Smooth muscle cell (in vitro differentiated cells): ENCODE results near the gene VEGFD. TPM values are rescaled to one million over a fixed set of nuclear protein-coding genes. Genes with fewer than 3 reads are reported as not detected.

Experiments
- DNase-seq: peaks from one replicate; lab custom pipeline; 2025; ENCODE audit not compliant: unreplicated experiment; lab: John Stamatoyannopoulos, UW
- H2AFZ ChIP-seq: fragments of 200-600 bp; sonication (generic); 2 replicates; pipeline ENCODE4 v1.6.0; 2016; ENCODE audit warnings: antibody characterized with exemption, low read depth, mild to moderate bottlenecking
- H3F3A ChIP-seq: fragments of 200-600 bp; sonication (generic); 2 replicates; pipeline ENCODE4 v1.6.0; 2017; ENCODE audit warnings: antibody characterized with exemption, low read depth
- H3K27ac ChIP-seq: fragments of 200-600 bp; sonication (generic); 2 replicates; pipeline ENCODE4 v1.5.1; 2016; ENCODE audit warnings: low read depth, mild to moderate bottlenecking
- H3K27me3 ChIP-seq: fragments of 200-600 bp; sonication (generic); 2 replicates; pipeline ENCODE4 v1.6.1; 2016; ENCODE audit warnings: low read depth, mild to moderate bottlenecking
- H3K36me3 ChIP-seq: fragments of 200-600 bp; sonication (generic); 2 replicates; pipeline ENCODE4 v1.5.1; 2016; ENCODE audit warnings: low read depth
- H3K4me1 ChIP-seq: fragments of 200-600 bp; sonication (generic); 2 replicates; pipeline ENCODE4 v1.5.1; 2016; ENCODE audit warnings: low read depth
- H3K4me2 ChIP-seq: fragments of 200-600 bp; sonication (generic); 2 replicates; pipeline ENCODE4 v1.6.0; 2016; ENCODE audit warnings: mild to moderate bottlenecking
- H3K4me3 ChIP-seq: fragments of 200-600 bp; sonication (generic); 2 replicates; pipeline ENCODE4 v1.5.1; 2016; ENCODE audit warnings: mild to moderate bottlenecking
- H3K79me2 ChIP-seq: fragments of 200-600 bp; sonication (generic); 2 replicates; pipeline ENCODE4 v1.6.0; 2016; ENCODE audit warnings: low read depth, mild to moderate bottlenecking
- H3K9ac ChIP-seq: fragments of 200-600 bp; sonication (generic); 2 replicates; pipeline ENCODE4 v1.6.0; 2016; ENCODE audit warnings: low read depth
- H3K9me3 ChIP-seq: fragments of 200-600 bp; sonication (generic); replicated peaks from 2 replicates; pipeline ENCODE4 v1.5.1; 2016; ENCODE audit warnings: low read depth
- H4K20me1 ChIP-seq: fragments of 200-600 bp; sonication (generic); 2 replicates; pipeline ENCODE4 v1.6.0; 2016; ENCODE audit warnings: low read depth
- WGBS: methylation state at CpG from one replicate; pipeline ENCODE4 v1.1.7; 2016; ENCODE audit warnings: low lambda C conversion rate; 5-methylcytosine and 5-hydroxymethylcytosine counted together
- polyA plus RNA-seq: library from polyadenylated mRNA; unstranded; fragments of >200 nt; fragmentation: Nextera tagmentation; extraction: Ambion mirVana; gene quantifications from 2 replicates; pipeline ENCODE4 v1.2.1, GENCODE V29; 2016
- total RNA-seq: library from RNA; depleted of rRNA; stranded (reverse); fragments of >200 nt; gene quantifications from 2 replicates; pipeline ENCODE4 v1.2.3, GENCODE V29; 2014
- TF ChIP-seq, protein P1 (sequence below): fragments of 200-600 bp; sonication (generic); IDR thresholded peaks from 2 replicates; pipeline ENCODE4 v1.5.1; 2017; ENCODE audit warnings: borderline replicate concordance, mild to moderate bottlenecking, antibody characterized with exemption; ENCODE audit not compliant: insufficient read depth, poor library complexity, severe bottlenecking

VEGFD gene
- total and polyA plus RNA-seq, 2 experiments from 2014 or later, result 0.38 TPM; not detected in 1

- Histone ChIP-seq H3K36me3 (no peaks in the 10 kb centered on the region), H2AFZ (no peak overlapping the region), H3K27me3 (no peaks in the 10 kb centered on the region), H3F3A (no peaks in the 10 kb centered on the region), H3K9ac (no peak overlapping the region), H3K27ac (no peak overlapping the region), H3K79me2 (no peaks in the 10 kb centered on the region), H3K4me3 (no peak overlapping the region), H4K20me1 (no peaks in the 10 kb centered on the region), H3K4me2 (no peak overlapping the region), H3K9me3 (no peaks in the 10 kb centered on the region), H3K4me1 (no peaks in the 10 kb centered on the region)
- TF ChIP-seq, protein P1, sequence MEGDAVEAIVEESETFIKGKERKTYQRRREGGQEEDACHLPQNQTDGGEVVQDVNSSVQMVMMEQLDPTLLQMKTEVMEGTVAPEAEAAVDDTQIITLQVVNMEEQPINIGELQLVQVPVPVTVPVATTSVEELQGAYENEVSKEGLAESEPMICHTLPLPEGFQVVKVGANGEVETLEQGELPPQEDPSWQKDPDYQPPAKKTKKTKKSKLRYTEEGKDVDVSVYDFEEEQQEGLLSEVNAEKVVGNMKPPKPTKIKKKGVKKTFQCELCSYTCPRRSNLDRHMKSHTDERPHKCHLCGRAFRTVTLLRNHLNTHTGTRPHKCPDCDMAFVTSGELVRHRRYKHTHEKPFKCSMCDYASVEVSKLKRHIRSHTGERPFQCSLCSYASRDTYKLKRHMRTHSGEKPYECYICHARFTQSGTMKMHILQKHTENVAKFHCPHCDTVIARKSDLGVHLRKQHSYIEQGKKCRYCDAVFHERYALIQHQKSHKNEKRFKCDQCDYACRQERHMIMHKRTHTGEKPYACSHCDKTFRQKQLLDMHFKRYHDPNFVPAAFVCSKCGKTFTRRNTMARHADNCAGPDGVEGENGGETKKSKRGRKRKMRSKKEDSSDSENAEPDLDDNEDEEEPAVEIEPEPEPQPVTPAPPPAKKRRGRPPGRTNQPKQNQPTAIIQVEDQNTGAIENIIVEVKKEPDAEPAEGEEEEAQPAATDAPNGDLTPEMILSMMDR, result no peak
- no peak for DNase-seq
- 86% methylated on average over 6 of the region's 6 CpGs for WGBS
These were observed 28.9 kb upstream of the VEGFD start for GRCh38 chrX:15413101-15413500.

DNA sequence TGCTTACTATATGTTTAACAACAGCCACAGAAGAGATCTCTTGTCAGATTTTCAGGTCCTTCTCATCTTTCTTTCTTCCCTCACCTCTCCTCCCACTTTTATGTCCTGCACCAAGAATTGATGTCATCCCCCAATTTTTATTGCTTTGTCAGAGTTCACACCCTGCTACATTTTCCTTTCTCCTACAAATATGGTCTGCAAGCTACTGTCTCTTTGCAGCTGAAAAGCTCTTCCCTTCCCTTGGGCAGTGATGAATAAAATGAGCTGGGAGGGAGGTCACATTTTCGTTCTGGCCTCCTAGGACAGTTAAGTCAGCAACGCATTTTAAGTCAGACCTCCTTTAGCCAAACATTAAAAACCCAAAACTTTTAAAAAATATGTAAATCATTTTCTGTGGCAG lies 26.7 kb upstream of the VEGFD start:
- no peak overlapping the region for H3K4me3 ChIP-seq
- whole genome bisulfite sequencing, result 85% methylated on average over 2 of the region's 2 CpGs

DNA sequence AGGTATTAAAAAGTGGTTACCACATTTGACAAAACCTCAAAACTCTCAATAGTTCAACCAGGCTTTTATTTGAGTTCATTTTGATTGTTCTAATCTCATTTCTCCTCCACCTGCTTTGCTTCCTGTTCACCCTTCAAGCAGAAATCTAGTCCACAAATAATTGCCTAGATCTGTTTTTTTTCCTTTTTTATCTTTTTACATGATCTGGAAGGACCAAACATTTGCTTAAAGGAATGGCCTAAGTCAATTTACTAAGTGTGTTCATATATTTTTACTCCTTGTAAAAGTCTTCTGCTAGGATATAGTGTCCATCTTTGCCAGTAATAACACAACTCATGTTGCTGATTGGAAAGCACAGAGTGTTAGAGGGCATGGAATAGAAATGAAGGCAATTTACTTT lies 26.2 kb upstream of the VEGFD start:
- Histone ChIP-seq H3K27ac (no peak overlapping the region), H2AFZ (no peak overlapping the region), H3K9ac (no peak overlapping the region), H4K20me1 (no peaks in the 10 kb centered on the region), H3K4me1 (no peaks in the 10 kb centered on the region), H3K79me2 (no peaks in the 10 kb centered on the region), H3K27me3 (no peaks in the 10 kb centered on the region), H3K4me3 (no peak overlapping the region), H3K36me3 (no peaks in the 10 kb centered on the region), H3K9me3 (no peaks in the 10 kb centered on the region), H3F3A (no peaks in the 10 kb centered on the region), H3K4me2 (no peak overlapping the region)
- DNase-seq, result no peak
- TF ChIP-seq, protein P1, result no peak

More for the DNA sequence above, 26.7 kb upstream of the VEGFD start:
- Histone ChIP-seq H3K4me2 (no peak overlapping the region), H3K79me2 (no peaks in the 10 kb centered on the region), H3K9me3 (no peaks in the 10 kb centered on the region), H3K27ac (no peak overlapping the region), H3K9ac (no peak overlapping the region), H3K36me3 (no peaks in the 10 kb centered on the region), H3F3A (no peaks in the 10 kb centered on the region), H3K4me1 (no peaks in the 10 kb centered on the region), H2AFZ (no peak overlapping the region), H3K27me3 (no peaks in the 10 kb centered on the region), H4K20me1 (no peaks in the 10 kb centered on the region)
- no peak for DNase-seq
- TF ChIP-seq, protein P1, result no peak

- H3F3A ChIP-seq, result no peaks in the 10 kb centered on the region
- no peaks in the 10 kb centered on the region for H3K36me3 ChIP-seq
- H3K4me2 ChIP-seq, result no peak overlapping the region
- WGBS, result 87% methylated on average over 3 of the region's 3 CpGs
- TF ChIP-seq, protein P1, result no peak
- no peaks in the 10 kb centered on the region for H3K79me2 ChIP-seq
- no peaks in the 10 kb centered on the region for H3K4me1 ChIP-seq
- DNase-seq, result no peak
- no peak overlapping the region for H3K9ac ChIP-seq
- H2AFZ ChIP-seq, result no peak overlapping the region
- no peak overlapping the region for H3K27ac ChIP-seq
- H3K9me3 ChIP-seq, result no peaks in the 10 kb centered on the region
- H3K27me3 ChIP-seq, result no peaks in the 10 kb centered on the region
- no peaks in the 10 kb centered on the region for H4K20me1 ChIP-seq
- no peak overlapping the region for H3K4me3 ChIP-seq
These were observed 21.6 kb upstream of the VEGFD start for GRCh38 chrX:15405846-15406245.
